DOHH2 (cell line): Measurements from ENCODE around the gene TBL2.
"Not testable (repeated sequence)": the region's sequence is repeated elsewhere in the genome, so short reads cannot be mapped to it uniquely, and the experiment has no call there.

Source experiments
- EZH2phosphoT487 ChIP-seq: fragments of 200-600 bp; sonication (generic); IDR thresholded peaks from 2 replicates; pipeline ENCODE4 v1.6.1; 2017; ENCODE audit warnings: borderline replicate concordance, mild to moderate bottlenecking, antibody characterized with exemption, low read length, moderate library complexity, mixed read lengths
- TF ChIP-seq, protein P1 (sequence below): fragments of 200-600 bp; sonication (generic); IDR thresholded peaks from one replicate; pipeline ENCODE4 v1.5.1; 2014; ENCODE audit warnings: antibody characterized with exemption, mild to moderate bottlenecking, low read depth, low read length; ENCODE audit not compliant: poor library complexity, severe bottlenecking

DNA sequence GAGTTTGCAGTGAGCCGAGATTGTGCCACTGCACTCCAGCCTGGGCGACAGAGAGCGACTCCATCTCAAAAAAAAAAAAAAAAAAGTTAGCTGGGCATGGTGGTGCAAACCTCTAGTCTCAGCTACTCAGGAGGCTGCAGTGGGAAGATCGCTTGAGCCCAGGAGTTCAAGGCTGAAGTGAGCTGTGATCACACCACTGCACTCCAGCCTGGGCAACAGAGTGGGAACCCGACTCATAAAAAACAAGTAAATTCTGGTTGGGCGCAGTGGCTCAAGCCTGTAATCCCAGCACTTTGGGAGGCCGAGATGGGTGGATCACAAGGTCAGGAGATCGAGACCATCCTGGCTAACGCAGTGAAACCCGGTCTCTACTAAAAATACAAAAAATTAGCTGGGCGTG, 41.0 kb upstream of the TBL2 start:
- TF ChIP-seq, protein P1, sequence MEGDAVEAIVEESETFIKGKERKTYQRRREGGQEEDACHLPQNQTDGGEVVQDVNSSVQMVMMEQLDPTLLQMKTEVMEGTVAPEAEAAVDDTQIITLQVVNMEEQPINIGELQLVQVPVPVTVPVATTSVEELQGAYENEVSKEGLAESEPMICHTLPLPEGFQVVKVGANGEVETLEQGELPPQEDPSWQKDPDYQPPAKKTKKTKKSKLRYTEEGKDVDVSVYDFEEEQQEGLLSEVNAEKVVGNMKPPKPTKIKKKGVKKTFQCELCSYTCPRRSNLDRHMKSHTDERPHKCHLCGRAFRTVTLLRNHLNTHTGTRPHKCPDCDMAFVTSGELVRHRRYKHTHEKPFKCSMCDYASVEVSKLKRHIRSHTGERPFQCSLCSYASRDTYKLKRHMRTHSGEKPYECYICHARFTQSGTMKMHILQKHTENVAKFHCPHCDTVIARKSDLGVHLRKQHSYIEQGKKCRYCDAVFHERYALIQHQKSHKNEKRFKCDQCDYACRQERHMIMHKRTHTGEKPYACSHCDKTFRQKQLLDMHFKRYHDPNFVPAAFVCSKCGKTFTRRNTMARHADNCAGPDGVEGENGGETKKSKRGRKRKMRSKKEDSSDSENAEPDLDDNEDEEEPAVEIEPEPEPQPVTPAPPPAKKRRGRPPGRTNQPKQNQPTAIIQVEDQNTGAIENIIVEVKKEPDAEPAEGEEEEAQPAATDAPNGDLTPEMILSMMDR = not testable (repeated sequence)
- TF ChIP-seq EZH2phosphoT487 = not testable (repeated sequence)
